ENCODE measurements around the gene CMTM5.
"Not testable (repeated sequence)": the region's sequence is repeated elsewhere in the genome, so short reads cannot be mapped to it uniquely, and the experiment has no call there.

Gene CMTM5

DNA sequence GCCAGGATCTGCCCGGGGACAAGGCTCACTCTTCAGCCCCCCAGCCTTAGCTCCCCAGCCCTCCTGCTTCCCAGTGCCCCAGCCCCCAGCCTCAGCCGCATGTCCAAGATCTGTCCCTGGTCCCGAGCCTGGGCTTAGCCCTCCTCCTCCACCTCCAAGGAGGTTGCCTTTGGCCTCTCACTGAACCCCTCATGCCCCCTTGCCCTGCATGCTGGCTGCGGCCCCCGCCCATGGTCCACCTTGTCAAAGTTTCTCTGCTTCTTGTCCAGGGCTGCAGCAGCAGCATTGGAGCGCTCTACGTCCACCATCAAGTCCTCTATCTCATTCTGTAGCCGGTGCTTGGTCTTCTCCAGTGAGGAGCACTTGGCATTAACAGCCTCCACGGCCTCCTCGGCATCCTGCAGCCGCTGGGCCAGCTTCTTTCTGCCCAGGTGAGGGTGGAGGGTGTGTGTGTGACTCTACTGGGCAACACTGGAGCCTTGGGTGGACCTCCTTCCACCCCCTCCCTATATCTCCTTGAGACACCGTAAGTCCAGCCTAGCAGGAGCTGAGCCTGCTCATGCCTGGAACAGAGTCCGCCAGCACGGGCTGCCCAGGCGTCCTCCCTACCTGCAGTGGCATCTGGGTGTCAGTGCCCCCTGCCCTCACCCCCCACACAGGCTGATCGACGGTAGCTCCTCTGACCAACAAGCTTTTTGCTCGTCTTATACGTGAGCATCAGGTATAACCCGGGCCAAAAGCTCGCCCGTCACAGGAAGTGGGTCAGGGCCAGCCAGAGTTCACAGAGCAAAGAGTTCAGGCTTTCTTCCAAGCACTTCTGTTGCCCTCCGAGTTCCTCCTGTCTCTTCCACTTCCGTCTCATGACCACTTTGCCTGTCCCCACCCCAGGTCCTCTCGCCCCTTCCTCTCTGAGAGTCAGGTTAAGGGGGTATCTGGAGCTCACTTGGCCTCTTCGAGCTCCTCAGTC, 11.4 kb downstream of the CMTM5 start:
- DNase-seq (ENCODE audit: low read depth): no peak
- TF ChIP-seq, protein P1, sequence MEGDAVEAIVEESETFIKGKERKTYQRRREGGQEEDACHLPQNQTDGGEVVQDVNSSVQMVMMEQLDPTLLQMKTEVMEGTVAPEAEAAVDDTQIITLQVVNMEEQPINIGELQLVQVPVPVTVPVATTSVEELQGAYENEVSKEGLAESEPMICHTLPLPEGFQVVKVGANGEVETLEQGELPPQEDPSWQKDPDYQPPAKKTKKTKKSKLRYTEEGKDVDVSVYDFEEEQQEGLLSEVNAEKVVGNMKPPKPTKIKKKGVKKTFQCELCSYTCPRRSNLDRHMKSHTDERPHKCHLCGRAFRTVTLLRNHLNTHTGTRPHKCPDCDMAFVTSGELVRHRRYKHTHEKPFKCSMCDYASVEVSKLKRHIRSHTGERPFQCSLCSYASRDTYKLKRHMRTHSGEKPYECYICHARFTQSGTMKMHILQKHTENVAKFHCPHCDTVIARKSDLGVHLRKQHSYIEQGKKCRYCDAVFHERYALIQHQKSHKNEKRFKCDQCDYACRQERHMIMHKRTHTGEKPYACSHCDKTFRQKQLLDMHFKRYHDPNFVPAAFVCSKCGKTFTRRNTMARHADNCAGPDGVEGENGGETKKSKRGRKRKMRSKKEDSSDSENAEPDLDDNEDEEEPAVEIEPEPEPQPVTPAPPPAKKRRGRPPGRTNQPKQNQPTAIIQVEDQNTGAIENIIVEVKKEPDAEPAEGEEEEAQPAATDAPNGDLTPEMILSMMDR (conservative IDR thresholded peaks at IDR 0.05; ENCODE audit: control insufficient read depth, insufficient read depth, low read depth, low read length): no peak
- no peak overlapping the region for H3K4me3 ChIP-seq (ENCODE audit: control insufficient read depth, low read depth, low read length)

DNA sequence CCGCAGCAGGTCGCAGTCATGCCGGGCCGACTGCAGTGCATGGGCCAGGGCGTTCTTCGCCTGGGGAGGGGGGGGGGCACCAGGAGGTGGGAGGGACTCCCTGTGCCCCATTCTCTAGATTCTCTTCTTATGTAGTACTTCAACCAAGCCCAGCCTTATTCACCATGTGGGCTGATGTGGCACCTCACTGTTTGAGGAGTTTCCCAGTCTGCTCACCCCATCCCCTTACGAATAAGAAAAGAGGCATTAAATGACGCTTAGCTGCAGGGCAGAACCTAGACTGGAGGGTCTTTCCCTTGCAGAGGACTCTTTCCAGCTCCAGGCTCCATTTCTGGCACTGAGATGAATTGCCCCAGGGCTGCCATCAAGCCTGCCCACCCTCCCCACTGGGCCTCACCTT, 12.2 kb downstream of the CMTM5 start:
- DNase-seq (ENCODE audit: low read depth): no peak
- no peak overlapping the region for H3K4me3 ChIP-seq (ENCODE audit: control insufficient read depth, low read depth, low read length)
- TF ChIP-seq, protein P1 (conservative IDR thresholded peaks at IDR 0.05; ENCODE audit: control insufficient read depth, insufficient read depth, low read depth, low read length): no peak

DNA sequence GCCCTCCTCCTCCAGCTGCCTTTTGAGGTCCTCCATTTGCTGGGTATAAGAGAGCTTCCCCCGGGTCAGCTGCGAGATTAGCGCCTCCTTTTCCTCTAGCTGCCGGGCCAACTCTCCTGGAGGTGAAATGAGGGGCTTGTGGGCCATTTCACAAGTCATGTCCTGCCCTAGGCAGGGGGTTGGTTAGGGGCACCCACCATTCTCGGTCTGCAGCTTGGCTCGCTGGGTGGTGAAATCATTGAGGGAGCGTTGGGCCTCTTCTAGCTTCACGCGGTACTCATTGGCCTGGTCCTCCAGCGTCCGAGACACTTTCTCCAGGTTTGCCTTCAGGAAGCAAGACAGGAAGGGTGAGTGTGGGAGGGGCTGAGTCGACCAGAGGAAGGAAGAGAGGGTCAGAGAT, 12.6 kb downstream of the CMTM5 start:
- TF ChIP-seq, protein P1 (conservative IDR thresholded peaks at IDR 0.05; ENCODE audit: control insufficient read depth, insufficient read depth, low read depth, low read length): no peak
- no peak for DNase-seq (ENCODE audit: low read depth)
- H3K4me3 ChIP-seq (ENCODE audit: control insufficient read depth, low read depth, low read length): no peak overlapping the region

DNA sequence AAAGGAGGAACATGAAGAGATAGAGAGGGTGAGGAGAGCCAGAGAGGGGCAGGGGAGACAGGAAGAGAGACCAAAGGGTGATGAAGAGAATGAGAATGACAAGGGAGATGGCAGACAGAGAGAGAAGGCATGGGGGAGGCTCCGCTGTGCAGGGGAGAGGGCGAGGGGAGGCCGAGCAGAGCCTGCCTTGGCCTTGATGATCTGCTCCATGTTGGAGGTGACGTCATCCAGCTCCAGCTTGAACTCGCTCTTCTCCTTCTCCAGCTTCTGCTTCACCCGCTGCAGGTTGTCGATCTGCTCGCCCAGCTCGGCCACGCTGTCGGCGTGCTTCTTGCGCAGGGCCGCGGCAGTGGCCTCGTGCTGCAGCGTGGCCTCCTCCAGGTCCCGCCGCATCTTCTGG, 13.0 kb downstream of the CMTM5 start:
- DNase-seq (ENCODE audit: low read depth); H3K4me3 ChIP-seq (ENCODE audit: control insufficient read depth, low read depth, low read length): not testable (repeated sequence)

DNA sequence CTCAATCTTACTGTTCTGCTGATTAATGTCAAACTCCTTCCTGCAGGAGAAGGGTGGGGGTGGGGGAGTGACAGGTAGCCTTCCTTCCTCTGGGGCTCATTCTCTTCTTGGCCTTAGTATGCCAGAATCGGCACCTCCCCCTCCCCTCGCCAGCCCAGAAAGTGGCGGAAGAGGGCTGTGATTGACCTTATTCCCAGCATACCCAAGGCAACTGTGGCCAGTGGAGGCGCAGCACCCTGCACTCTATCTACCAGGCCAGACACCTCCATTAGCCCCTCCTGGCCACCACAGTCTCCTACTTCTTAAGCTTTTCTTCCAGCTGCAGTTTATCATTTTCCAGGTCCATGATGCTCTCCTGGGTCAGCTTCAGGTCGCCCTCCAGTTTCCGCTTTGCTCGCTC, 15.8 kb downstream of the CMTM5 start:
- DNase-seq (ENCODE audit: low read depth): no peak
- H3K4me3 ChIP-seq (ENCODE audit: control insufficient read depth, low read depth, low read length): no peak overlapping the region
- TF ChIP-seq, protein P1 (conservative IDR thresholded peaks at IDR 0.05; ENCODE audit: control insufficient read depth, insufficient read depth, low read depth, low read length): no peak

DNA sequence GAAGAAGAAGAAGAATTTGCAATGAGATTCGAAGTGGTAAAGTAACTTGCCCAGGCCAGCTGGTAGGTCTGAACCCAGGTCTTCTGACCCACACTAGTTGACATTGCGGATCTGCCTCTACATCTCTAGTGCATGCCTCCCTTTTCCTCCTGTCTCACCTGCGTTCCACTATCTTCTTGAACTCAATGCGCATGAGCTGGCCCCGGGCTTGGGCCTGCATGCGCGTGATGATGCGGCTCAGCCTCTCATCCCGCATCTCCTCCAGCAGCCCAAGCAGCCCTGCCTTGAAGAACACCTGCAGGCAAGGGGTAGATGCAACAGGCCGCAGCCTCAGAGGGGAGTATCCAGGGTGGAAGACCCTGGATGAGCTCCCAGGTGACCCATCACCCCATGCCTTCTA, 19.3 kb downstream of the CMTM5 start:
- H3K4me3 ChIP-seq (ENCODE audit: control insufficient read depth, low read depth, low read length): no peak overlapping the region
- no peak for DNase-seq (ENCODE audit: low read depth)
- TF ChIP-seq, protein P1 (conservative IDR thresholded peaks at IDR 0.05; ENCODE audit: control insufficient read depth, insufficient read depth, low read depth, low read length): no peak

DNA sequence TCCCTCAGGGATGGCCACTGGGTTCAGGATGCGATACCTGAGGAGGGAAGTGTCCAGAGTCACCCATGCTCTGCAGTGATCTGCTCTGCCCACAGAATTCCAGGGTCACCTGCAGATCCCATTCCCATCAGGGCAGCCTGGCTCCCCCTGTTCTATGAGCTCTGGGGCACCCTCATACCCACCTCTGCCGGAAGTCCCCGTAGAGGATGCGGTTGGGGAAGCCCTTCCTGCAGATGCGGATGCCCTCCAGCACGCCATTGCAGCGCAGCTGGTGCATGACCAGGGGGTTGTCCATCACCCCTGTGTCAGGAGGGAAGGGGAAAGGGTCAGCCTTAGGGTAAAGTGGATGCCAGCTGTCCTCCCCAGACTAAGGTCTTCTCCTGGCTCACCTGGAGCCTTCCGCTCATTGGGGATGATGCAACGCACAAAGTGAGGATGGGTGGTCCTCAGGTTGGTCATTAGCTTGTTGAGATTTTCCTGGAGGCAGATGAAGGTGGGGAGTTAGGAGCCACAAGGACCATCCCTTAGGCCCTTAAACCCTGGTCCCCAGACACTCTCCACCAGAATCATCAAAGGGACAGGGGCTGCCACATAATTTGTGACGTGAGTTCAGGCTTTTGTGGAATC, 20.0 kb downstream of the CMTM5 start:
- no peak for DNase-seq (ENCODE audit: low read depth)
- TF ChIP-seq, protein P1 (conservative IDR thresholded peaks at IDR 0.05; ENCODE audit: control insufficient read depth, insufficient read depth, low read depth, low read length): no peak
- no peak overlapping the region for H3K4me3 ChIP-seq (ENCODE audit: control insufficient read depth, low read depth, low read length)

All from fibroblast of mammary gland (primary cell).